ENCODE data around the gene MAP1B.

MAP1B gene

DNA sequence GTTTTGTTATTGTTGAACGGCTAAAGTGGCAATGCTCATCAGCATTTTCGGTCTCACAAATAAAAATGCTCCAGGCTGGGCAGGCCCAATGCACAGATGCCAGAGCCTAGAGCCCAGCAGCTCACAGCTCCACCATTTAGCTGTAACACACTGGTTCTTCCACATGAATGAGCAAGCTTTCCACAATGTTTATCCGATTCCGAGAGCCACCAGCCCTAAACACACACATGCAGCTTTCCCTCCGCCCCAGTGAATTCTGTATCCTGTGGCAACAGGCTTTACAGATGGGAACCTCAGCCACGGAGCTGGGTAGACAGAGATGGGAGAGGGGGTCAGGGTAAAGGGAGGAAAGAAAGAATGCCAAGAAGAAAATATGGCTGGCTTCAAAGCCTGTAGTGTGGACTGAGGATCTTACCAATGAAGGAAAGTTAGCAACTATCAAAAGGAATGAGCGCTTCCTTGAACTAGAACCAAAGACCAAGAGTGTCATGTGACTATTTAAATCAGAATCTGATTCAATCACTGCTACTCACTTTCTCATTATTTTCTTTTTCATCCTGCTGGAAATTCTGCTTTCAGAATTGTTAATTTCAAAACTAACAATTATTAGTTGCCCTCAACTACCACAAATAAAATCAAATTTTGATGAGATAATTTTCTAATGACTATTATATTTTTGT lies 135.7 kb downstream of the MAP1B start:
- TF ChIP-seq, protein P1, sequence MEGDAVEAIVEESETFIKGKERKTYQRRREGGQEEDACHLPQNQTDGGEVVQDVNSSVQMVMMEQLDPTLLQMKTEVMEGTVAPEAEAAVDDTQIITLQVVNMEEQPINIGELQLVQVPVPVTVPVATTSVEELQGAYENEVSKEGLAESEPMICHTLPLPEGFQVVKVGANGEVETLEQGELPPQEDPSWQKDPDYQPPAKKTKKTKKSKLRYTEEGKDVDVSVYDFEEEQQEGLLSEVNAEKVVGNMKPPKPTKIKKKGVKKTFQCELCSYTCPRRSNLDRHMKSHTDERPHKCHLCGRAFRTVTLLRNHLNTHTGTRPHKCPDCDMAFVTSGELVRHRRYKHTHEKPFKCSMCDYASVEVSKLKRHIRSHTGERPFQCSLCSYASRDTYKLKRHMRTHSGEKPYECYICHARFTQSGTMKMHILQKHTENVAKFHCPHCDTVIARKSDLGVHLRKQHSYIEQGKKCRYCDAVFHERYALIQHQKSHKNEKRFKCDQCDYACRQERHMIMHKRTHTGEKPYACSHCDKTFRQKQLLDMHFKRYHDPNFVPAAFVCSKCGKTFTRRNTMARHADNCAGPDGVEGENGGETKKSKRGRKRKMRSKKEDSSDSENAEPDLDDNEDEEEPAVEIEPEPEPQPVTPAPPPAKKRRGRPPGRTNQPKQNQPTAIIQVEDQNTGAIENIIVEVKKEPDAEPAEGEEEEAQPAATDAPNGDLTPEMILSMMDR (conservative IDR thresholded peaks at IDR 0.05; ENCODE audit: low read length), result no peak
- DNase-seq (ENCODE audit: low read depth), result no peak

DNA sequence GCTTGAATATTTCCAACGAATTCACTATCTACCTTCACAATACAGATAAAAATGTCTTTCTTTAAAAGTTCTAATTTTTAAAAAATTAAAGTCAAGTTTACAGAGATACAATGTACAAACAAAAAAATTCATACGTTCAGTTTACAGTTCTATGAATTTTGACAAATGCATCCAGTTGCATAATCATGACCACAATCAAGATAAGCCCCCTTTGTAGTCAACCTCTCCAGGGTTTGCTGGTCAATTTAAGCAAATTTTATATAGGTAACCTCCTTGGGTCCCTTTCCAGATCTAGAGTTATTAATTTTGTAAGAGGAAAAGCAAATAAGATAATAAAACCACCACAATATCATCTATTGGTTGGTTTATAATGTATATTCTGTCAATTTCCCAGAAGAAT lies 136.4 kb downstream of the MAP1B start:
- H3K4me3 ChIP-seq (ENCODE audit: low read length), result no peak overlapping the region
- DNase-seq (ENCODE audit: low read depth), result no peak
- TF ChIP-seq, protein P1 (conservative IDR thresholded peaks at IDR 0.05; ENCODE audit: low read length), result no peak

More for the DNA sequence above, 135.7 kb downstream of the MAP1B start:
- no peak overlapping the region for H3K4me3 ChIP-seq (ENCODE audit: low read length)

DNA sequence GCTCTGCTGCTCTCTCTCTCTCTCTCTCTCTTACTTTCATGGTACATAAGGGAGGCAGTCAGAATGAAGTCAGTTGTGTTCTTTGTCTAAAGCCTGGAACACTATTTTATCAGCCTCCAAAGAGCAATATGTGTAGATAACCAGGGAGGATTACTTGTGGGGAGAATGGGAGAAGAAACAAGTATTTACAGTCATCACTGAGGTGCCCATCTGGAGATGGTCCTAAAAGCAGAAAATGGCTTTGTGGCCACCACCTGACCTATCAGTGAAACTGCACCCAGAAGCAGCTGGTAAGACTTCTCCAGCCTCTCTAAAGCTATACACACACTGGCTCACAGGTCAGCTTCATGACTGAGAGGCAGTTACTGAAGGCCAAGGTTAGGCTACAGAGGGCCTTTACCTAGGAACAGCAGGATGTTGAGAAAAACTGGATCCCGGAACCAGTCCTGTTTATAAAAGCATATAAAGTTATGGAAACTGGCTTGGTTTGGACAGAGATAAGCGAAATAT lies 137.6 kb downstream of the MAP1B start:
- TF ChIP-seq, protein P1 (conservative IDR thresholded peaks at IDR 0.05; ENCODE audit: low read length), result peak; percentile 71
- peak; percentile 71 for DNase-seq (ENCODE audit: low read depth)
- no peak overlapping the region for H3K4me3 ChIP-seq (ENCODE audit: low read length)

DNA sequence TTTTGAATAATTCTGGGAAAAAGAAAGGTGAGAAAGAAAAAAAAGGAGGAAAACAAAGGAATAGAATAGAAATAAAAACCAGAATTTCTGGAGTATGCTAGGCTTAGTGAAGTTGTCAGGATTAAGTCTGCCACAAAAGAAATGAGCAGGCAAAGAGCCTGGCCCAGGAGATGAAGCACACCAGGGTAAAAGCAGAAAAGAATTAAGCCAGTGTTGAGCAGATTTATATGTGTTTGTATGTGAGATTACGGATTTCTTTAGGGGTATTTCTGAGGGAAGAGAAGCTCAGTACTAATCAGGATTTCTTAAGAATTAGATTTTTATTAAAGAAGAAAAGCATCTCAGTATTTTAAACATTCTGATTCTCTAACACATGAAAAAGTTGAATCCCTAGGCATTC lies 138.3 kb downstream of the MAP1B start:
- no peak overlapping the region for H3K4me3 ChIP-seq (ENCODE audit: low read length)
- TF ChIP-seq, protein P1 (conservative IDR thresholded peaks at IDR 0.05; ENCODE audit: low read length), result no peak
- DNase-seq (ENCODE audit: low read depth), result no peak

DNA sequence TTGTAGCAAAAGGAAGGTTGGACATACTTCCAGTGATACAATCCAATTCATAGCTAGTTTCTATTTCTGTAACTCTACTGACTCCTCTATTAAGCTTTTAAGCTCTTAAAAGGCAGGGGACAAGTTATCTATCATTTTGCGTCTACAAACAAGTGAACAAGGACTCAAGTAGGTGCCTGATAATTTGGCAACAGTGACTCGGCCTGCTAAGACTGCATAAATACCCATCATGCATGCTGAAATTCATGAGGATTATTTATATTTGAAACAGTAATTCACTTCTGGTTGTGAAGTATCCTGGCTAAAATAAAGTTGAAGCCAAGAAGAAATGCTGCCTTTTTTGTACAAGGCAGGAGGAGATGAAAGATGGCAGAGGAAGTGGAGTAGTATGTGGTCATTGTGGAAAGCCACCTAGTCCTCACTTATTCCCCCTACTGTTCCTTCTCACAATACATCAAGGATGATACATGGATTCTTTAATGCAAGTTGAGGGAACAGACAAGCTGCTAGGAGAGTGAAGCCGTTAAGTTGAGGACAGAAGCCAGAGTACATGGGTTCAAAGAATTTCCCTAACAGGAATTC lies 138.8 kb downstream of the MAP1B start:
- no peak for DNase-seq (ENCODE audit: low read depth)

DNA sequence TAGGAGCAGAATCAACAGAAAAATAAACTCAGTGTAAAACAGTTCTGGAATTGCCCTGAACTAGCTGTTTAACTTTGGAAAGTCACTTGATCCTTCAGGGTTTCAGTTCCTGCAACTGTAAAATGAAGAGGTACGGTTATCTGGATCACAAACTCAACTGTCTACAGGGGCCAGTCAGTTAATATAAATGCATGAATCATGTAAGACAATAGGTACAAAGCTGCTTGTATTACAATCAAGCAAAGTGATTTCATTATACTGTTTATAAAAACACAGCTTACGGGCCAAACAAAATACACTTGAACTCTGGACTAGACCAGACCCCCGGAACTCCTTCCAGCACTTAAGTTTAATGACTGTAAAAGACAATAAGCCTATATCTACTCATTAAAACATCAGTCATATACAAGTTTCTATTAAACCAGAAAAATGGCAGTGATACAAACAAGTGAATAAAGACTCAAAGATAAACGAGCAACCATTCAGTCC lies 139.7 kb downstream of the MAP1B start:
- DNase-seq (ENCODE audit: low read depth), result no peak
- TF ChIP-seq, protein P1 (conservative IDR thresholded peaks at IDR 0.05; ENCODE audit: low read length), result no peak
- H3K4me3 ChIP-seq (ENCODE audit: low read length), result no peak overlapping the region

More for the DNA sequence above, 138.8 kb downstream of the MAP1B start:
- no peak overlapping the region for H3K4me3 ChIP-seq (ENCODE audit: low read length)
- TF ChIP-seq, protein P1 (conservative IDR thresholded peaks at IDR 0.05; ENCODE audit: low read length), result no peak
